ENCODE data around the gene UBE2Q1. TPM values are rescaled to one million over a fixed set of nuclear protein-coding genes. Genes with fewer than 3 reads are reported as not detected.

Gene UBE2Q1
- total and polyA plus RNA-seq, 10 of the 15 experiments (the other 5 are each of a cell fraction or from before 2014, with no cell fraction given): 3.9 to 82.6 (median 24.1) TPM

DNA sequence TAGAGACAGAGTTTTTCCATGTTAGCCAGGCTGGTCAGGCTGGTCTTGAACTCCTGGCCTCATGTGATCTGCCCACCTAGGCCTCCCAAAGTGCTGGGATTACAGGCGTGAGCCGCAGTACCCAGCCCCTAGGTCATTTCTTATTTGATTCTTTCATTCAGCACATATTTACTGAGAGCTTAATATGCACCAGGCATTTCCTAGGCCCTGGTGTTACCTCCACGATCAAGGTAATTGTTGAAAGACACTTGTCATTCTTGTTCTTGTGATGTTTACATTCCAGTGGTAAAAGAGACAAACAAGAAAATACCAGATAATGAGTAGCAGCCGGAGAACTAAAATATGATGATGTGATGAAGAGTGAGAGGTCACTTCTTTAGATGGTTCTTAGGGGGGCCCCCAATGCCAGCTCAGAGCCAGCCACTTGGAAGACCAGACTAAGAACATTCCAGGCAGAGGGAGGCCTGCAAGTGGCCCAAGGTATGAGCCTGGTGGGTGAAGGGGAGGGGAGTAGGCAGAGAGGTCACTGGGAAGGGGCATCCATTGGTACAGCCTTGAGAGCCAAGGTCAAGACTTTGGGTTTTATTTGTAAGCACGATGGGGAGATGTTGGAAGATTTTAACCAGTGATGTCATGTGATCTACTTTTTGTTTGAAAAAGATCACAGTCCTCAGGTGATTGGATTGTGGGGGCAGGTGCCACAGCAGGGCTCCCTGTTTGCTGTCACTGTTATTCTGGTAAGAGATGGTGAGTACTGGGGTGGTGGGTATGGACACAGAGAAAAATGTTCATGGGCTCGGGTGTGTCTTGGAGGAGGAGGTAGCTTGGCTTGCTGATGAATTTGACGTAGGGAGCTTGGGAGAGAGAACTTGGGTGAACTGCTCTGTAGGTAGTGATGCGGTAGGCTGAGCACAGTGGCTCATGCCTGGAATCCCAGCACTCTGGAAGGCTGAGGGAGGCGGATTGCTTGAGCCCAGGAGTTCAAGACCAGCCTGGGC, 18.7 kb downstream of the UBE2Q1 start:
- RAD21 ChIA-PET (ENCODE audit: unreplicated experiment): interaction anchor here (1.2 kb wide), 1 partner anchor 61 kb away, joined by 4 read pairs; no protein-coding TSS in a partner anchor
- POLR2A ChIA-PET: interaction anchor here (0.6 to 1.0 kb wide), 2 partner anchors 47 to 55 kb away, joined by 3 read pairs; no protein-coding TSS in a partner anchor
- no peaks in the 10 kb centered on the region for H3K4me1 ChIP-seq (ENCODE audit: control insufficient read depth, insufficient read depth, low read length)
- in situ Hi-C loops (cut with MboI): no loop called here
- no peak overlapping the region for H2AFZ ChIP-seq (ENCODE audit: control insufficient read depth, low read depth, low read length)
- H3K36me3 ChIP-seq (ENCODE audit: control insufficient read depth in 2 of 2, insufficient read depth in 2 of 2, low read length in 1 of 2): no peaks in the 10 kb centered on the region
- H3K9me3 ChIP-seq (replicated peaks; ENCODE audit: control insufficient read depth, insufficient read depth, low read length): no peaks in the 10 kb centered on the region
- FAIRE-seq: no peak
- no peak overlapping the region for H3K4me2 ChIP-seq (ENCODE audit: control insufficient read depth, insufficient read depth)
- 40% methylated on average over 8 of the region's 9 CpGs for WGBS (ENCODE audit: insufficient coverage, insufficient replicate concordance, low lambda C conversion rate, missing lambda C conversion rate)
- intact Hi-C loops (cut with micrococcal nuclease; ENCODE audit: unreplicated experiment): no loop called here
- CTCF ChIA-PET: interaction anchor here (0.7 to 0.9 kb wide), 2 partner anchors 59 kb away, joined by 3 read pairs; no protein-coding TSS in a partner anchor
- DNase-seq (ENCODE audit: low read depth, low spot score): no peak
- no TSS peak for BruUV-seq (replicated peaks)
- SMC1A ChIA-PET (ENCODE audit: uncharacterized antibody, unreplicated experiment): no interaction called here
- H3K4me3 ChIP-seq: no peak overlapping the region
- no peaks in the 10 kb centered on the region for H4K20me1 ChIP-seq (ENCODE audit: control insufficient read depth, insufficient read depth)
- no peaks in the 10 kb centered on the region for H3K79me2 ChIP-seq (ENCODE audit: control insufficient read depth, insufficient read depth, low read length)
- H3K27ac ChIP-seq (ENCODE audit: control insufficient read depth, insufficient read depth): no peak overlapping the region
- H3K27me3 ChIP-seq (replicated peaks in 1 of 2; ENCODE audit: control insufficient read depth in 2 of 2, insufficient read depth in 2 of 2, low read length in 1 of 2): peaks cover 3% of the 10 kb centered on the region in 2 experiments; a peak in 2 of 4 replicates
- no peak overlapping the region for H3K9ac ChIP-seq (ENCODE audit: control insufficient read depth, insufficient read depth, low read length)
- no peak for ATAC-seq
- TF ChIP-seq KLF5 (IDR thresholded peaks at IDR 0.05; ENCODE audit: partially characterized antibody) (no peak), RFX5 (IDR thresholded peaks at IDR 0.05; ENCODE audit: low read depth, low read length) (no peak), NBN (IDR thresholded peaks at IDR 0.05) (no peak), TARDBP (IDR thresholded peaks at IDR 0.05; ENCODE audit: borderline replicate concordance) (no peak), YBX1 (IDR thresholded peaks at IDR 0.05) (no peak), CHD4 (IDR thresholded peaks at IDR 0.05) (no peak), BMI1 (IDR thresholded peaks at IDR 0.05; ENCODE audit: borderline replicate concordance) (no peak), SPI1 (IDR thresholded peaks at IDR 0.05; ENCODE audit: borderline replicate concordance, insufficient read depth, low read depth, low read length) (no peak), RB1 (IDR thresholded peaks at IDR 0.05; ENCODE audit: borderline replicate concordance) (no peak), STAT1 (conservative IDR thresholded peaks at IDR 0.05) (no peak), SUZ12 (IDR thresholded peaks at IDR 0.05; ENCODE audit: unreplicated experiment) (no peak)
- TF ChIP-seq, protein P1, sequence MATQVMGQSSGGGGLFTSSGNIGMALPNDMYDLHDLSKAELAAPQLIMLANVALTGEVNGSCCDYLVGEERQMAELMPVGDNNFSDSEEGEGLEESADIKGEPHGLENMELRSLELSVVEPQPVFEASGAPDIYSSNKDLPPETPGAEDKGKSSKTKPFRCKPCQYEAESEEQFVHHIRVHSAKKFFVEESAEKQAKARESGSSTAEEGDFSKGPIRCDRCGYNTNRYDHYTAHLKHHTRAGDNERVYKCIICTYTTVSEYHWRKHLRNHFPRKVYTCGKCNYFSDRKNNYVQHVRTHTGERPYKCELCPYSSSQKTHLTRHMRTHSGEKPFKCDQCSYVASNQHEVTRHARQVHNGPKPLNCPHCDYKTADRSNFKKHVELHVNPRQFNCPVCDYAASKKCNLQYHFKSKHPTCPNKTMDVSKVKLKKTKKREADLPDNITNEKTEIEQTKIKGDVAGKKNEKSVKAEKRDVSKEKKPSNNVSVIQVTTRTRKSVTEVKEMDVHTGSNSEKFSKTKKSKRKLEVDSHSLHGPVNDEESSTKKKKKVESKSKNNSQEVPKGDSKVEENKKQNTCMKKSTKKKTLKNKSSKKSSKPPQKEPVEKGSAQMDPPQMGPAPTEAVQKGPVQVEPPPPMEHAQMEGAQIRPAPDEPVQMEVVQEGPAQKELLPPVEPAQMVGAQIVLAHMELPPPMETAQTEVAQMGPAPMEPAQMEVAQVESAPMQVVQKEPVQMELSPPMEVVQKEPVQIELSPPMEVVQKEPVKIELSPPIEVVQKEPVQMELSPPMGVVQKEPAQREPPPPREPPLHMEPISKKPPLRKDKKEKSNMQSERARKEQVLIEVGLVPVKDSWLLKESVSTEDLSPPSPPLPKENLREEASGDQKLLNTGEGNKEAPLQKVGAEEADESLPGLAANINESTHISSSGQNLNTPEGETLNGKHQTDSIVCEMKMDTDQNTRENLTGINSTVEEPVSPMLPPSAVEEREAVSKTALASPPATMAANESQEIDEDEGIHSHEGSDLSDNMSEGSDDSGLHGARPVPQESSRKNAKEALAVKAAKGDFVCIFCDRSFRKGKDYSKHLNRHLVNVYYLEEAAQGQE (IDR thresholded peaks at IDR 0.05; ENCODE audit: low read depth, low read length): no peak
- TF ChIP-seq, protein P2, sequence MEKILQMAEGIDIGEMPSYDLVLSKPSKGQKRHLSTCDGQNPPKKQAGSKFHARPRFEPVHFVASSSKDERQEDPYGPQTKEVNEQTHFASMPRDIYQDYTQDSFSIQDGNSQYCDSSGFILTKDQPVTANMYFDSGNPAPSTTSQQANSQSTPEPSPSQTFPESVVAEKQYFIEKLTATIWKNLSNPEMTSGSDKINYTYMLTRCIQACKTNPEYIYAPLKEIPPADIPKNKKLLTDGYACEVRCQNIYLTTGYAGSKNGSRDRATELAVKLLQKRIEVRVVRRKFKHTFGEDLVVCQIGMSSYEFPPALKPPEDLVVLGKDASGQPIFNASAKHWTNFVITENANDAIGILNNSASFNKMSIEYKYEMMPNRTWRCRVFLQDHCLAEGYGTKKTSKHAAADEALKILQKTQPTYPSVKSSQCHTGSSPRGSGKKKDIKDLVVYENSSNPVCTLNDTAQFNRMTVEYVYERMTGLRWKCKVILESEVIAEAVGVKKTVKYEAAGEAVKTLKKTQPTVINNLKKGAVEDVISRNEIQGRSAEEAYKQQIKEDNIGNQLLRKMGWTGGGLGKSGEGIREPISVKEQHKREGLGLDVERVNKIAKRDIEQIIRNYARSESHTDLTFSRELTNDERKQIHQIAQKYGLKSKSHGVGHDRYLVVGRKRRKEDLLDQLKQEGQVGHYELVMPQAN (conservative IDR thresholded peaks at IDR 0.05): no peak
- TF ChIP-seq, protein P3, sequence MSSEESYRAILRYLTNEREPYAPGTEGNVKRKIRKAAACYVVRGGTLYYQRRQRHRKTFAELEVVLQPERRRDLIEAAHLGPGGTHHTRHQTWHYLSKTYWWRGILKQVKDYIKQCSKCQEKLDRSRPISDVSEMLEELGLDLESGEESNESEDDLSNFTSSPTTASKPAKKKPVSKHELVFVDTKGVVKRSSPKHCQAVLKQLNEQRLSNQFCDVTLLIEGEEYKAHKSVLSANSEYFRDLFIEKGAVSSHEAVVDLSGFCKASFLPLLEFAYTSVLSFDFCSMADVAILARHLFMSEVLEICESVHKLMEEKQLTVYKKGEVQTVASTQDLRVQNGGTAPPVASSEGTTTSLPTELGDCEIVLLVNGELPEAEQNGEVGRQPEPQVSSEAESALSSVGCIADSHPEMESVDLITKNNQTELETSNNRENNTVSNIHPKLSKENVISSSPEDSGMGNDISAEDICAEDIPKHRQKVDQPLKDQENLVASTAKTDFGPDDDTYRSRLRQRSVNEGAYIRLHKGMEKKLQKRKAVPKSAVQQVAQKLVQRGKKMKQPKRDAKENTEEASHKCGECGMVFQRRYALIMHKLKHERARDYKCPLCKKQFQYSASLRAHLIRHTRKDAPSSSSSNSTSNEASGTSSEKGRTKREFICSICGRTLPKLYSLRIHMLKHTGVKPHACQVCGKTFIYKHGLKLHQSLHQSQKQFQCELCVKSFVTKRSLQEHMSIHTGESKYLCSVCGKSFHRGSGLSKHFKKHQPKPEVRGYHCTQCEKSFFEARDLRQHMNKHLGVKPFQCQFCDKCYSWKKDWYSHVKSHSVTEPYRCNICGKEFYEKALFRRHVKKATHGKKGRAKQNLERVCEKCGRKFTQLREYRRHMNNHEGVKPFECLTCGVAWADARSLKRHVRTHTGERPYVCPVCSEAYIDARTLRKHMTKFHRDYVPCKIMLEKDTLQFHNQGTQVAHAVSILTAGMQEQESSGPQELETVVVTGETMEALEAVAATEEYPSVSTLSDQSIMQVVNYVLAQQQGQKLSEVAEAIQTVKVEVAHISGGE (CRISPR knock-in tag; IDR thresholded peaks at IDR 0.05): no peak

All from GM12878 (cell line).